ENCODE results near the gene NTRK2.

Gene NTRK2

GRCh38 chr9:85040146-85040545 is 370.6 kb downstream of the NTRK2 start:
- H3K9me3 ChIP-seq (ENCODE audit: control insufficient read depth, insufficient read depth, low read length) = no peaks in the 10 kb centered on the region
- H3K27ac ChIP-seq (ENCODE audit: low read depth, low read length) = no peak overlapping the region
- no peak overlapping the region for H3K4me3 ChIP-seq (ENCODE audit: low read depth, low read length)
- no peak overlapping the region for H3K9ac ChIP-seq (ENCODE audit: low read depth, low read length)
- H3K36me3 ChIP-seq (ENCODE audit: control insufficient read depth, insufficient read depth, low read length) = no peaks in the 10 kb centered on the region
- H3K27me3 ChIP-seq (ENCODE audit: control insufficient read depth, insufficient read depth, low read length) = no peaks in the 10 kb centered on the region
- H3K4me1 ChIP-seq (ENCODE audit: control insufficient read depth, insufficient read depth, low read length) = peaks cover 18% of the 10 kb centered on the region

DNA sequence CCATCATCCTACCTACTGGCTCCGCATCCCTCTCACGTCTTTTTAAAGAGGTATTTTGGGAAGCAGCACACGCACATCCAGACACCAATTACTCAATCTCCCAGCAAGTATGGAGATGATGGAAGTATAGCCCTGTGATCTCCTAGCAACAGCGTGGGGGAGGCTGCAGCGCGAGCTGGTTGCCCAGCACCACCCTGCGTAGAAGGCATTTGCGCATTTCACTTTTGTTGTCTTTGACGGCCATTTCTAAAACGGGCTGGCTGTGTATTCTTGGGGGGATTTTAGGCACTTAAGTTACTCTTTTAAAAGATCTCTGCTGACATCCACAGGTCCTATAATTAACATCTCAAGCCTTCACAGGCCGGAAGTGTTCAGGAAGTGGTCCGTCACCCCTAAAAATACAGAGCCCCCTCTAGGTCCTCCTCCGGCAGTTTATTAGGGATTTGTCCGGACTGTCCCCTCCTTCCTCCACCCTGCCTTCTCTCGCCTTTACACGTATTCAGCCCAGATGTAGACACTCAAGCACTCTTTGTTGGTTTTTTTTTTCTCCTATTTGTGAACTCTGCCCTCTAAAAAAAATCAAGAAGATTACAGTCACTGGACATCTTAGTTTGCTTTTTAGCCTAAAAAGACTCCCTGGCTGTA is 371.4 kb downstream of the NTRK2 start:
- H3K9ac ChIP-seq (ENCODE audit: low read depth, low read length) = no peak overlapping the region
- H3K4me3 ChIP-seq (ENCODE audit: low read depth, low read length) = no peak overlapping the region
- peaks cover 18% of the 10 kb centered on the region for H3K4me1 ChIP-seq (ENCODE audit: control insufficient read depth, insufficient read depth, low read length)
- no peaks in the 10 kb centered on the region for H3K9me3 ChIP-seq (ENCODE audit: control insufficient read depth, insufficient read depth, low read length)
- H3K36me3 ChIP-seq (ENCODE audit: control insufficient read depth, insufficient read depth, low read length) = no peaks in the 10 kb centered on the region
- no peak overlapping the region for H3K27ac ChIP-seq (ENCODE audit: low read depth, low read length)
- H3K27me3 ChIP-seq (ENCODE audit: control insufficient read depth, insufficient read depth, low read length) = no peaks in the 10 kb centered on the region

DNA sequence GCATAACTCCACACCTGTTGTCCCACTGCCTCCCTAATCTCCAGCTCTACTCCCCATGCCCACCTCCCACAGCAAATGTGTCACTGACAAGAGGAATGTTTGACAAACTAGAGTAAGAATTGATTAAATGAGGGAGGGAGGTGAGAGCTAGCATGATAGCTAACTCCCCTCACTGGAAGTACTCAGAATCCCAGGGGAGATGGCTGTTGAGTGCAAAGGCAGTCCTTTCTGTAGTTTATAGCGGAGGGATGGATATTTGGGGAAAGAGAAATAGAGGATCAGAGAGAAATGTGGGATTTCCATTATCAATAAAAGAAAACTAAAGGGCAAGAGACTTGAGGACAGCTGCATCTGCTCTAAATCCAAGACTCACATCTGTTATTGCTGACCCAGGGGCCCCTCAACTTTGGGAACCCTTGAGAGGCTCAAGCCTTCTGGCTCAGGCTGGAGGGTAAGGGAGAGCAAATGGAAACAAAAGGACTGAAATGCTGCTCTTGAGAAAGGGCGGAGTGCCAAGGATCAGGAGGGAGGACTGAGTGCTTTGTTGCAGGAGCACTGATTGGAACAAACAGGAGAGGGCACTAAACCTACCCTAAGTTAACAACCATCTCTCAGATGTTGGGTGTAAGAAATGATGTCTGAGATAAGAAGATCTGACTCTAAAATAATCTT is 372.1 kb downstream of the NTRK2 start:
- no peak overlapping the region for H3K27ac ChIP-seq (ENCODE audit: low read depth, low read length)
- H3K36me3 ChIP-seq (ENCODE audit: control insufficient read depth, insufficient read depth, low read length) = no peaks in the 10 kb centered on the region
- H3K4me1 ChIP-seq (ENCODE audit: control insufficient read depth, insufficient read depth, low read length) = peaks cover 18% of the 10 kb centered on the region
- H3K9me3 ChIP-seq (ENCODE audit: control insufficient read depth, insufficient read depth, low read length) = no peaks in the 10 kb centered on the region
- no peaks in the 10 kb centered on the region for H3K27me3 ChIP-seq (ENCODE audit: control insufficient read depth, insufficient read depth, low read length)
- no peak overlapping the region for H3K4me3 ChIP-seq (ENCODE audit: low read depth, low read length)
- no peak overlapping the region for H3K9ac ChIP-seq (ENCODE audit: low read depth, low read length)

GRCh38 chr9:85042981-85043647 is 373.6 kb downstream of the NTRK2 start:
- Histone ChIP-seq H3K9ac (ENCODE audit: low read depth, low read length) (no peak overlapping the region), H3K4me1 (ENCODE audit: control insufficient read depth, insufficient read depth, low read length) (peaks cover 18% of the 10 kb centered on the region), H3K4me3 (ENCODE audit: low read depth, low read length) (no peak overlapping the region), H3K9me3 (ENCODE audit: control insufficient read depth, insufficient read depth, low read length) (no peaks in the 10 kb centered on the region), H3K36me3 (ENCODE audit: control insufficient read depth, insufficient read depth, low read length) (no peaks in the 10 kb centered on the region), H3K27me3 (ENCODE audit: control insufficient read depth, insufficient read depth, low read length) (no peaks in the 10 kb centered on the region), H3K27ac (ENCODE audit: low read depth, low read length) (no peak overlapping the region)

- Histone ChIP-seq H3K4me3 (ENCODE audit: low read depth, low read length) (no peak overlapping the region), H3K36me3 (ENCODE audit: control insufficient read depth, insufficient read depth, low read length) (no peaks in the 10 kb centered on the region), H3K27me3 (ENCODE audit: control insufficient read depth, insufficient read depth, low read length) (no peaks in the 10 kb centered on the region), H3K9me3 (ENCODE audit: control insufficient read depth, insufficient read depth, low read length) (no peaks in the 10 kb centered on the region), H3K4me1 (ENCODE audit: control insufficient read depth, insufficient read depth, low read length) (peaks cover 11% of the 10 kb centered on the region), H3K9ac (ENCODE audit: low read depth, low read length) (no peak overlapping the region), H3K27ac (ENCODE audit: low read depth, low read length) (no peak overlapping the region)
Observed at GRCh38 chr9:85045271-85045670, 375.7 kb downstream of the NTRK2 start.

DNA sequence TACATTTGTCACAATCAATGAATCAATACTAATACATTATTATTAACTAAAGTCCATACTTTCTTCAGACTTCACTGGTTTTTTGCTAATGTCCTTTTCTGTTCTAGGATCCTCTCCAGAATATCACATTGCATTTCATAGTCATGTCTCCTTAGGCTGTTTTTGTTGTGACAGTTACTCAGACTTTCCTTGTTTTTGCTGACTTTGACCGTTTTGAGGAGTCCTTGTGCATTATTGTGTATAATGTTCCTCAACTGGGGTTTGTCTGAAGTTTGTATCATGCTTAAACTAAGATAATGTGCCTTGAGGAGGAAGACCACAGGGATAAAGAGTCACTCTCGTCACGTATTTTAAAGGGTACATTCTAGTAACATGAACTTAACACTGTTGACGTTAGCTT is 376.9 kb downstream of the NTRK2 start:
- Histone ChIP-seq H3K36me3 (ENCODE audit: control insufficient read depth, insufficient read depth, low read length) (no peaks in the 10 kb centered on the region), H3K9ac (ENCODE audit: low read depth, low read length) (no peak overlapping the region)

DNA sequence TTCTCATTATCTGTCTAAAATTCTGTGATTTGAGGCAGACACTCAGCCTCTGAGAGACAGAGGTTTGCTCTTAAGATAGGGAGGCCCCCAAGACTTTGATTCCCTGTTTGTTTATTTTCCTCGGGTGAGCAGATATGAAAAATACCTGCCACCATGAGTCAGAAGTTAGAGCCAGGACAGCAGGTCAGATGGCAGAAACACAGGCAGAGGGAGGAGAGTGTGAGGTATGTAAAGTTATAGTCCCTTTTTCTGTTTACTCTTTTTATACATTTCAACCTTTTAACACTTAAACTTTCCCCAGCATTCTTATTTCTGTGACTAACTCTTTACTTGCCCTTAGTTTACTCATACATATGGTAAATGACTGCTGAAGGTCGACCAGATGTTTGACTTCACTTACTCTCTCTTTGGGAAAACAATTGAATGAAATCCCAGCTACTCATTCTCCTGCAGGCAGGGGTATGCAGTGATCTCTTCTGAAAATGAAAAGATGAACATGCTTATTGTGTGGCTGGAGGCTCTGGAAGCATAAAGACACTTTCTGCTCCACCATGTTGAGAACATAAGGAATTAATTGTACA is 383.8 kb downstream of the NTRK2 start:
- Histone ChIP-seq H3K36me3 (ENCODE audit: control insufficient read depth, insufficient read depth, low read length) (no peaks in the 10 kb centered on the region), H3K27me3 (ENCODE audit: control insufficient read depth, insufficient read depth, low read length) (no peaks in the 10 kb centered on the region), H3K4me1 (ENCODE audit: control insufficient read depth, insufficient read depth, low read length) (no peaks in the 10 kb centered on the region), H3K4me3 (ENCODE audit: low read depth, low read length) (no peak overlapping the region), H3K9ac (ENCODE audit: low read depth, low read length) (no peak overlapping the region), H3K27ac (ENCODE audit: low read depth, low read length) (no peak overlapping the region), H3K9me3 (ENCODE audit: control insufficient read depth, insufficient read depth, low read length) (no peaks in the 10 kb centered on the region)

More for the DNA sequence above, 376.9 kb downstream of the NTRK2 start:
- Histone ChIP-seq H3K4me1 (ENCODE audit: control insufficient read depth, insufficient read depth, low read length) (no peaks in the 10 kb centered on the region), H3K4me3 (ENCODE audit: low read depth, low read length) (no peak overlapping the region), H3K9me3 (ENCODE audit: control insufficient read depth, insufficient read depth, low read length) (no peaks in the 10 kb centered on the region), H3K27ac (ENCODE audit: low read depth, low read length) (no peak overlapping the region), H3K27me3 (ENCODE audit: control insufficient read depth, insufficient read depth, low read length) (no peaks in the 10 kb centered on the region)

DNA sequence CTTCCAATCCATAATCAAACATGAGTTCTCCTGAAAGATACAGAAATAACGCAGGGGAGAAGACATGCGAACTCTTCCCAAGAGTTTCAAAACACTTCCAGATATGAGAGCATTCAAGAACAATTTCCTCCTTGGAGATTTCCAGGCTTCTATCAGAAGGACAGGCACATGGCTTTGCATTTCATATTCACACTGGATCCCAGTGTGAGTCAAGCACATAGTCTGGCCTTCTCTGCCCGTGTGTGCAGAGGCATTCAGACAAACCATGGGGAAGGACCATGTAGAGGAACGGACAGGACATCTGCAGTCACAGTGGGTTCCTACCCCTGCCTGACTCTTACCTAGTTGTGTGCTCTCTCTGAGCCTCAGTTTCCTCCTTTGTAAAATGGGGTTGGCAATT is 384.5 kb downstream of the NTRK2 start:
- H3K4me1 ChIP-seq (ENCODE audit: control insufficient read depth, insufficient read depth, low read length) = no peaks in the 10 kb centered on the region
- H3K36me3 ChIP-seq (ENCODE audit: control insufficient read depth, insufficient read depth, low read length) = no peaks in the 10 kb centered on the region
- H3K9me3 ChIP-seq (ENCODE audit: control insufficient read depth, insufficient read depth, low read length) = no peaks in the 10 kb centered on the region
- no peak overlapping the region for H3K9ac ChIP-seq (ENCODE audit: low read depth, low read length)
- H3K27me3 ChIP-seq (ENCODE audit: control insufficient read depth, insufficient read depth, low read length) = no peaks in the 10 kb centered on the region
- no peak overlapping the region for H3K27ac ChIP-seq (ENCODE audit: low read depth, low read length)
- H3K4me3 ChIP-seq (ENCODE audit: low read depth, low read length) = no peak overlapping the region

- no peak overlapping the region for H3K9ac ChIP-seq (ENCODE audit: low read depth, low read length)
- no peaks in the 10 kb centered on the region for H3K9me3 ChIP-seq (ENCODE audit: control insufficient read depth, insufficient read depth, low read length)
- H3K27ac ChIP-seq (ENCODE audit: low read depth, low read length) = no peak overlapping the region
- no peaks in the 10 kb centered on the region for H3K36me3 ChIP-seq (ENCODE audit: control insufficient read depth, insufficient read depth, low read length)
- H3K27me3 ChIP-seq (ENCODE audit: control insufficient read depth, insufficient read depth, low read length) = no peaks in the 10 kb centered on the region
- no peak overlapping the region for H3K4me3 ChIP-seq (ENCODE audit: low read depth, low read length)
- no peaks in the 10 kb centered on the region for H3K4me1 ChIP-seq (ENCODE audit: control insufficient read depth, insufficient read depth, low read length)
Observed at GRCh38 chr9:85055506-85056202, 386.1 kb downstream of the NTRK2 start.

- Histone ChIP-seq H3K27ac (ENCODE audit: low read depth, low read length) (no peak overlapping the region), H3K4me1 (ENCODE audit: control insufficient read depth, insufficient read depth, low read length) (no peaks in the 10 kb centered on the region), H3K27me3 (ENCODE audit: control insufficient read depth, insufficient read depth, low read length) (no peaks in the 10 kb centered on the region), H3K9me3 (ENCODE audit: control insufficient read depth, insufficient read depth, low read length) (no peaks in the 10 kb centered on the region), H3K4me3 (ENCODE audit: low read depth, low read length) (no peak overlapping the region), H3K9ac (ENCODE audit: low read depth, low read length) (no peak overlapping the region), H3K36me3 (ENCODE audit: control insufficient read depth, insufficient read depth, low read length) (no peaks in the 10 kb centered on the region)
Observed at GRCh38 chr9:85056203-85056572, 386.7 kb downstream of the NTRK2 start.
